Neural cell (in vitro differentiated cells): ENCODE data around the gene COL5A1. TPM values are rescaled to one million over a fixed set of nuclear protein-coding genes. Genes with fewer than 3 reads are reported as not detected.

Source experiments
- H2AFZ ChIP-seq: fragments of 200-600, 300-800 bp; sonication (generic), shearing (Covaris generic); 2 replicates; pipeline ENCODE4 v1.6.0; 2014; ENCODE audit warnings: low read depth, mild to moderate bottlenecking, antibody characterized with exemption, low read length, moderate library complexity
- H3F3A ChIP-seq: fragments of 200-600 bp; shearing (Covaris generic); 2 replicates; pipeline ENCODE4 v1.6.1; 2016; ENCODE audit warnings: mild to moderate bottlenecking, moderate library complexity, mixed read lengths, antibody characterized with exemption, low read length; ENCODE audit not compliant: insufficient read depth, poor library complexity, severe bottlenecking
- H3K27ac ChIP-seq: fragments of 200-600, 300-800 bp; sonication (generic), shearing (Covaris generic); 2 replicates; pipeline ENCODE4 v1.5.1; 2014; ENCODE audit warnings: mild to moderate bottlenecking, low read length, moderate library complexity
- H3K27me3 ChIP-seq: fragments of 300-800, 200-600 bp; sonication (generic), shearing (Covaris generic); 2 replicates; pipeline ENCODE4 v1.6.0; 2014; ENCODE audit warnings: mild to moderate bottlenecking, low read depth, low read length, moderate library complexity; ENCODE audit not compliant: insufficient read depth
- H3K36me3 ChIP-seq: fragments of 300-800, 200-600 bp; sonication (generic), shearing (Covaris generic); 2 replicates; pipeline ENCODE4 v1.5.1; 2014; ENCODE audit warnings: mild to moderate bottlenecking, antibody characterized with exemption, low read length, moderate library complexity; ENCODE audit not compliant: insufficient read depth
- H3K4me2 ChIP-seq: fragments of 300-800, 200-600 bp; sonication (generic), shearing (Covaris generic); 2 replicates; pipeline ENCODE4 v1.6.0; 2014; ENCODE audit warnings: mild to moderate bottlenecking, low read length
- H3K4me3 ChIP-seq: fragments of 300-800, 200-600 bp; sonication (generic), shearing (Covaris generic); 2 replicates; pipeline ENCODE4 v1.5.1; 2014; ENCODE audit warnings: mild to moderate bottlenecking, low read length, moderate library complexity
- H3K79me2 ChIP-seq: fragments of 200-600 bp; shearing (Covaris generic); replicated peaks from 2 replicates; pipeline ENCODE4 v1.6.0; 2014; ENCODE audit warnings: mild to moderate bottlenecking, low read length, moderate library complexity; ENCODE audit not compliant: insufficient read depth
- H3K9ac ChIP-seq: fragments of 300-800, 200-600 bp; sonication (generic), shearing (Covaris generic); 2 replicates; pipeline ENCODE4 v1.6.1; 2016; ENCODE audit warnings: mild to moderate bottlenecking, low read length, mixed read lengths
- H3K9me2 ChIP-seq: fragments of 200-600 bp; shearing (Covaris generic); 2 replicates; pipeline ENCODE4 v1.6.1; 2016; ENCODE audit warnings: mild to moderate bottlenecking, low read length, mixed read lengths; ENCODE audit not compliant: insufficient read depth
- H3K9me3 ChIP-seq: fragments of 200-600, 300-800 bp; sonication (generic), shearing (Covaris generic); 2 replicates; pipeline ENCODE4 v1.6.1; 2016; ENCODE audit warnings: mild to moderate bottlenecking, mixed run types, low read length, moderate library complexity, mixed read lengths
- H4K20me1 ChIP-seq: fragments of 200-600 bp; shearing (Covaris generic); 2 replicates; pipeline ENCODE4 v1.6.1; 2016; ENCODE audit warnings: mild to moderate bottlenecking, mixed run types; ENCODE audit not compliant: insufficient read depth
- CTCF ChIP-seq: fragments of 450-650 bp; IDR thresholded peaks from 2 replicates; pipeline ENCODE4 v1.5.1; 2014; ENCODE audit warnings: antibody characterized with exemption, mild to moderate bottlenecking, moderate library complexity; ENCODE audit not compliant: poor library complexity, severe bottlenecking
- EP300 ChIP-seq: fragments of 450-650 bp; conservative IDR thresholded peaks from 2 replicates; pipeline ENCODE4 v1.6.1; 2014; ENCODE audit warnings: antibody characterized with exemption, mild to moderate bottlenecking, moderate library complexity; ENCODE audit not compliant: poor library complexity, severe bottlenecking
- EZH2 ChIP-seq: fragments of 200-600, 300-800 bp; shearing (Covaris generic), sonication (generic); IDR thresholded peaks from 2 replicates; pipeline ENCODE4 v1.6.1; 2014; ENCODE audit warnings: antibody characterized with exemption, low read length, borderline replicate concordance, mild to moderate bottlenecking; ENCODE audit not compliant: insufficient read depth, poor library complexity, severe bottlenecking
- MXI1 ChIP-seq: fragments of 450-650 bp; conservative IDR thresholded peaks from 2 replicates; pipeline ENCODE4 v1.6.1; 2014; ENCODE audit warnings: antibody characterized with exemption, mild to moderate bottlenecking; ENCODE audit not compliant: poor library complexity, severe bottlenecking
- POLR2AphosphoS5 ChIP-seq: IDR thresholded peaks from 2 replicates; pipeline ENCODE4 v1.6.1; 2012
- RAD21 ChIP-seq: fragments of 450-650 bp; conservative IDR thresholded peaks from 2 replicates; pipeline ENCODE4 v1.6.1; 2014; ENCODE audit warnings: antibody characterized with exemption, mild to moderate bottlenecking, moderate library complexity
- REST ChIP-seq: IDR thresholded peaks from 2 replicates; pipeline ENCODE4 v1.6.1; 2012; ENCODE audit warnings: borderline replicate concordance
- SMC3 ChIP-seq: fragments of 450-650 bp; conservative IDR thresholded peaks from 2 replicates; pipeline ENCODE4 v1.6.1; 2014; ENCODE audit warnings: antibody characterized with exemption, mild to moderate bottlenecking, moderate library complexity; ENCODE audit not compliant: poor library complexity
- TAF1 ChIP-seq: IDR thresholded peaks from 2 replicates; pipeline ENCODE4 v1.6.1; 2012; ENCODE audit warnings: low read depth
- polyA plus RNA-seq: library from polyadenylated mRNA; depleted of rRNA; stranded (reverse); fragments of >200 nt; gene quantifications from 2 replicates; pipeline ENCODE4 v1.2.3, GENCODE V29; 2014

Gene COL5A1
- polyA plus RNA-seq, 1 donor from 2014 or later = not detected

- Histone ChIP-seq H3F3A (no peaks in the 10 kb centered on the region), H2AFZ (no peak overlapping the region), H3K27me3 (no peaks in the 10 kb centered on the region), H3K79me2 (no peaks in the 10 kb centered on the region), H3K9ac (no peak overlapping the region), H3K36me3 (no peaks in the 10 kb centered on the region), H3K9me3 (no peaks in the 10 kb centered on the region), H3K9me2 (no peaks in the 10 kb centered on the region), H4K20me1 (no peaks in the 10 kb centered on the region), H3K27ac (no peak overlapping the region), H3K4me2 (no peak overlapping the region), H3K4me3 (no peak overlapping the region)
- no peak for TF ChIP-seq CTCF
Measured at GRCh38 chr9:134826336-134827285, 185.0 kb downstream of the COL5A1 start.

GRCh38 chr9:134827559-134827958, 186.0 kb downstream of the COL5A1 start:
- no peaks in the 10 kb centered on the region for H3F3A ChIP-seq
- TF ChIP-seq MXI1 (no peak), CTCF (no peak), RAD21 (no peak), SMC3 (no peak), EZH2 (no peak), EP300 (no peak), TAF1 (no peak), REST (no peak), POLR2AphosphoS5 (no peak)
- H3K27me3 ChIP-seq = no peaks in the 10 kb centered on the region
- H3K9me2 ChIP-seq = no peaks in the 10 kb centered on the region
- H3K4me2 ChIP-seq = no peak overlapping the region
- H3K79me2 ChIP-seq = no peaks in the 10 kb centered on the region
- no peak overlapping the region for H3K9ac ChIP-seq
- H3K9me3 ChIP-seq = no peaks in the 10 kb centered on the region
- no peaks in the 10 kb centered on the region for H3K36me3 ChIP-seq
- H3K4me3 ChIP-seq = no peak overlapping the region
- H3K27ac ChIP-seq = no peak overlapping the region
- H2AFZ ChIP-seq = no peak overlapping the region
- H4K20me1 ChIP-seq = no peaks in the 10 kb centered on the region
